ENCODE measurements around the gene CABCOCO1.
"Not testable (repeated sequence)": the region's sequence is repeated elsewhere in the genome, so short reads cannot be mapped to it uniquely, and the experiment has no call there.

Gene CABCOCO1

GRCh38 chr10:61640856-61641255 is 21.9 kb upstream of the CABCOCO1 start:
- no peak for DNase-seq (ENCODE audit: low read depth)

DNA sequence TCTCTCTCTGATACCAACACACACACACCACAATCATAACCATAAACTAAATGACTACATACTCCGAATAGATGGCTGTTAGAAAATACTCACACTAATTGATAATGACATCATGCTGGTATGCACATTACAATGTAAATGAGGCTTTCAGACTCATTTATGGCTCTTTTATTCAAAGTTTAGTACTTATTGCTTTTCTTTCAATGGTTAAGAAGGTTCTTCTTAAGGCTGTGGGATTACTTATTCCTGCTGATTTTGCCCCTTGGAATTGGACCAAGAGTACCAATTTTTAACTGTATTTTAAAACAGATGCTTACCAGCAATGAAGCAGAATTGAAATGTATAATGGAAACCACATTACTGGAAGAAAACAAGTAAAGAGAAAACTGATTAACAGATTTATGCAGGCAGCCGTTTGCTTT is 20.6 kb upstream of the CABCOCO1 start:
- DNase-seq (ENCODE audit: low read depth): no peak
- no peak overlapping the region for H3K4me3 ChIP-seq (ENCODE audit: low read depth, low read length)

More at GRCh38 chr10:61640856-61641255, 21.9 kb upstream of the CABCOCO1 start:
- no peak overlapping the region for H3K4me3 ChIP-seq (ENCODE audit: low read depth, low read length)

GRCh38 chr10:61642676-61643075 is 20.1 kb upstream of the CABCOCO1 start:
- H3K4me3 ChIP-seq (ENCODE audit: low read depth, low read length): no peak overlapping the region
- DNase-seq (ENCODE audit: low read depth): no peak

- peak; percentile 67 for DNase-seq (ENCODE audit: low read depth)
- H3K4me3 ChIP-seq (ENCODE audit: low read depth, low read length): no peak overlapping the region
Measured at GRCh38 chr10:61643316-61643751, 19.4 kb upstream of the CABCOCO1 start.

DNA sequence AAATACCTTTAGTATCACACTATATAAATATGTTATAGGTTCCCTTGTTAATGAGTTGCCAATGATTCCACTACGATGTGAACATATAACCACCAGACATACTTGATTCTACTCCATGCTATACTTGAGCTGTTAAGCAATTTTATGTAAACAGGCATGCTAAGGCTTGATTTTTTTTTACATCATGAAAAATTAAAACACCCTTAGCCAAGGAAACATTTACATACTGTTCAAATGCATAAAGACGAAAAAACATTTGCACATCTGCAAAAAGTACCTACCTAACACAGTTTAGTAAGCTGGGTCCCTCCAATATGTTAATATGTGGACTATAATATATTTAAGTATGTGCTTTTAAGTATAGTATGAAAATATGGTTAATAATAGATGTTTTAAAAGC is 9.0 kb upstream of the CABCOCO1 start:
- DNase-seq (ENCODE audit: low read depth): no peak
- no peak overlapping the region for H3K4me3 ChIP-seq (ENCODE audit: low read depth, low read length)

DNA sequence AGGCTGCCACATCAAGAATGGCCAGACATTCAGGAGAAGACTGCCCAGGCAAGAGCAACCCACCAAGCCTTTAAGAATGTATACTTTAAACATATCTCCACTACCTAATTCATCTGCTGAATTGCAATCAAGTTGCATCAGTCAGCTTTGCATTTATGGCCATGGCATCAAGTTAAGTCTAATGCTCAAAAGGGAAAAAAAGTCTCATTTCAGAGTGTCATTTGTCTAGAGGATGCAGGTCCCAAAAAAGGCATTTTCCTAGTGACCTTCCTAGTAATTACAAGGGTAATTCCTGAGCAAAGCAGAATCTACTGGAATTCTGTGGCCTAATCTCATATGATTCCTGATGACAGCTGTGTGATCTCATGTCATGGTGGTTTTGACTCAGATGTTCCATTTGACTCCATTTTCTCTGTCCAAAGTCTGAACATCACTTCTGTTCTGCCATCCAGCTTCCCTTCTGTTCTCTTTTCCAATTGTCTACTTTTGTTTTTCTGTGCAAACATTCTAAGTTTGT is 7.3 kb upstream of the CABCOCO1 start:
- H3K4me3 ChIP-seq (ENCODE audit: low read depth, low read length): no peak overlapping the region
- DNase-seq (ENCODE audit: low read depth): peak; percentile 19

- DNase-seq (ENCODE audit: low read depth): no peak
- peak overlapping the region; percentile 69 for H3K4me3 ChIP-seq (ENCODE audit: low read depth, low read length)
Measured at GRCh38 chr10:61663466-61663865, 737 bp downstream of the CABCOCO1 start.

DNA sequence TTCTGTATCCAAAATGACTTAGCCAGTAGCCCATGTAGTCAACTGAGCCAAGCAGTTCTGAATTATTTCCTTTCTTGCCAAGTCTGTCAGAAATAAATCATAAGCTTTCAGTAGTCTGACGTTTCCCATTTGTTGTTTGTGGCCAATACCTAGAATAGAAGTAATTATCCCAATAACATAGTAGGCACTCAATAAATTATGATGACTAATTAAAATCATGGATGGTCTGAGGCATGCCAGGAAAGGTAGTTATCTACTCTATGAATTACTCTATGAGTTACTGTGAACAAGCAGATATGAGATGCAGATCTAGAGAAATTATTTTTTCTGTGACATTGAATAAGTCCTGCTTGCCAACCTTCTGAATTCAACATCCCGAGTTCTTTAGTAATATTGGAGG is 2.3 kb downstream of the CABCOCO1 start:
- H3K4me3 ChIP-seq (ENCODE audit: low read depth, low read length): no peak overlapping the region
- DNase-seq (ENCODE audit: low read depth): no peak

DNA sequence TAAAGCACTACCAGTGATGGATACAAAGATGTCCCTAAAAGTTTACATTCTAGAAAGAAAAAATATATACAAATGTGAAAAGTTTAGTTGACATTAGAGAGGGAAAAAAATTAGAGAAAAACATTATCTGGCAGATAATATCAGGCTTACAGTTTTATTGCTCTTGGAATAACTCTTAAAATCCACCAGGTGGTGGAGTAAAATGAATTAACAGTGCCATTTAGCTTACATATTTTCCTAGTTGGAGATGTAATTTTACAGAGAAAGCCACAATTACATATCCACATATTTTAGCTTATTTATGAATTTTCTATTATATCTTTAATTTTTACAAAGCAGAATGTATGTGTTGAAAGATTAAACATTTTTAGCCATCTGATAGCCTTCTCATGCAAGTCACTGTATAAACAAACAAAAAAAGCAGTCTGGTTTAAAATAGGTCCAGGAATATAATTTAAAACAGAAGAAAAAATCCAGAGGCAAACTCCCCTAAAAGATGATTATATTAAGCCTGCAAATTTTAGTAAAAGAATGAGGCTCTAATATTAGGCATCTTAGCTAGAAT is 6.5 kb downstream of the CABCOCO1 start:
- H3K4me3 ChIP-seq (ENCODE audit: low read depth, low read length): no peak overlapping the region
- no peak for DNase-seq (ENCODE audit: low read depth)

DNA sequence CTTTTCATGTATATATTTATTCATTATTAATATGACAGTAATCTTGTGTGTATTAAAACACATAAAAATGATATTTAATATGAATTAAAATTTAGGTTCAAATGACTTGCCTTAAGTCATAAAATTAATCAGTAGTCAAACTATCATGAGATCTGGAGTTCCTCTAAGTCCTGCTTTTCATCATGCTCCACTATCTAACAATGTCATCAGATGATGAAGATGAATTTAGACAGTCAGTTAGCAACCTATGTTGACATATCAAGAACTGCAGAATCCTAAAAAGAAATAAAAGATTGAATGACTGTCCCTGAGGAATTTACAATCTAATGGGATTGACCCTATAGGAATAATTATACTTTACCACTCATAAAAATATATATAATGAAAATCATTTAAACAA is 7.1 kb downstream of the CABCOCO1 start:
- no peak for DNase-seq (ENCODE audit: low read depth)
- H3K4me3 ChIP-seq (ENCODE audit: low read depth, low read length): no peak overlapping the region

- DNase-seq (ENCODE audit: low read depth): no peak
- no peak overlapping the region for H3K4me3 ChIP-seq (ENCODE audit: low read depth, low read length)
Measured at GRCh38 chr10:61673360-61673759, 10.6 kb downstream of the CABCOCO1 start.

DNA sequence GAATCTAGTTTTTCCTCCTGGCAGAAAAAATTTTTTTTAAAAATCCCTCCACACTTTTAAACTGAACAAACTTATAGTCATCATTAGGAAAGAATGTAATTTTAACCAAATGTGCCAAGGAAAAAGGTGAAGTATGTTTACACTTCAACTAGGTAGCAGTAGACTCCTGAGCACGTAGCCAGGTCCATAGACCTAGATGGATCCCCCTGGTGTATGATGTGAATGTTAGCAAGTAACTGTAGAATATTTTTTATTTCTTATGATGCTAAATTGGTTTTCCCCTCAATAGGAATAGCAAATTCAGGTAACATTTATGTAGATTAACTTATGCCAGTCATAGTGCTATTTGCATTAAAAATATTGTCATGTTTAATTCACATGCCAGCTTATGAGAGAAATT is 19.6 kb downstream of the CABCOCO1 start:
- DNase-seq (ENCODE audit: low read depth): no peak
- H3K4me3 ChIP-seq (ENCODE audit: low read depth, low read length): no peak overlapping the region

DNA sequence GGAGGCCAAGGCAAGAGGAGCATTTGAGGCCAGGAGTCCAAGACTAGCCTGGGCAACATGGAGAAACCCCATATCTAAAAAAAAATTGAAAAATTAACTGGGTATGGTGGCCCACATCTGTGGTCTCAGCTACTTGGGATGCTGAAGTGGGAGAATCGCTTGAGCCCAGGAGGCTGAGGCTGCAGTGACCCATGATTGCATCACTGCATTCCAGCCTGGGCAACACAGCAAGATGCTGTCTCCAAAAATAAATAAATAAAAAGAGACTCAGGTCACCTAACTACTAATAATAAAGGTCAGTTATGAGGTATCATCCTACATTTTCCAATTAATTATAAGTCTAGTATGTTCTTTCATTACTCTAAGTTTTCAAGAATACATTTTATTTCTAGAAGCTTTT is 20.6 kb downstream of the CABCOCO1 start:
- DNase-seq (ENCODE audit: low read depth): no peak

DNA sequence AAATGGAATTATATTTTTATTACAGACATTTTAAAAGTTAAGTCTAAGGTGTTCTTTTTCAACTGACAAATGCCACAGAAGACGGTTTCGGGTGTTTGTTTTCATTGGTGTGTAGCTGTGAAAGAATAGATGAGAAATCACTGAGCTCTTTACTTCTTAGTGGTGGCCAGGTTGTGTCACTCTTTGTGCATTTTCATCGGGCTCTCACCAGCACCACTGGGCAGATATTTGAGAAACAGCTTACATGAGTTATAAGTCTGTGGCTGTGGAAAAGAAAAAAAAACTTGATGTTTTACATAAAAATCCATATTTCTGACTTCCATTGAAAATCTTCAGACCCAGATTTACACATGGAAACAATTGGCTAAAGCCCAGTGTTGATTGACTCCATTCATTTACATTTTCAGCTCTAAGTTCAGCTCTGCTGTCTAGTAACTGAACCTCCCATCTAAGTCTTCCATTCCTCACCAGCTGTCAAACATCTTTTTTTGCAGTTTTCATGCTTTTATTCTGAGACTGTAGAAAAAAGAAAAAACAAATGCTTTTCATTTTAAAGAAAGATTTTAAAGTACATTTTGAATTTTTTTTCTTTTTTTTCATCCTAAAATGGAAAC is 22.3 kb downstream of the CABCOCO1 start:
- no peak for DNase-seq (ENCODE audit: low read depth)
- H3K4me3 ChIP-seq (ENCODE audit: low read depth, low read length): no peak overlapping the region

More for the DNA sequence above, 20.6 kb downstream of the CABCOCO1 start:
- H3K4me3 ChIP-seq (ENCODE audit: low read depth, low read length): no peak overlapping the region

DNA sequence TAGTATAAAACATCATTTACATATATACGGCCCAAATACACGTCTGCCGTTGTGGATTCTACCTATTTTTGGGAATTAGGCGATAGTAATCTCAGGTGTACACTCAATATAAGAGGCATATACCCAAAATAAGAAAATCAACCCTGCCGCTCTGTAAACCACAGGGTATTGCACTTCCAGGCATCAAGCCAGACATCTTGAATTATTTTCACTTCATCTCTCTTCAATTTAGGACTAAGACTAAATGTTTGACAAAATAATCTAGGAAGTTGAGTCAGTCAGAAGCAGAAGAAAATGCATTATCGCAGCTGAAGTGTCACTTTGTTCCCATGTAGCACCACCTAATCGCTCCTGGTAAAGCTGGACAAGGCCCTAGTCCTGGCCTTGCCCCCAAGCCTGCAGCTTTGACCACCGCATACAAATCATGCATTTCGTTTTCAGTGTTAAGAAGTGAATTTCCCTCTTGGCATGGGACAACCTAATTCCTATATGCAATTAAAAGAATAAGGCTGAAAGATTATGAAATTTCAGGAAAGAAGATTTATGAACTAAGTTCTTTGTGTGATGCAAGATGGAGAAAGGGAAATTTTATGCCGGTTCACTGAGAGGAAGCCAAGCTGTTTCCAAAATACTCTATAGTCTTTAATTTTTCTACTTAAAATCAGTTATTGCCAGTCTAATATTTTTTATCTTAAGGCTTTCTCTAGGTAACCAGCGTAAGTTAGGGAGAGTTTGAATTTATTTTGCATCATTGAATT is 26.0 kb downstream of the CABCOCO1 start:
- DNase-seq (ENCODE audit: low read depth): no peak
- no peak overlapping the region for H3K4me3 ChIP-seq (ENCODE audit: low read depth, low read length)

DNA sequence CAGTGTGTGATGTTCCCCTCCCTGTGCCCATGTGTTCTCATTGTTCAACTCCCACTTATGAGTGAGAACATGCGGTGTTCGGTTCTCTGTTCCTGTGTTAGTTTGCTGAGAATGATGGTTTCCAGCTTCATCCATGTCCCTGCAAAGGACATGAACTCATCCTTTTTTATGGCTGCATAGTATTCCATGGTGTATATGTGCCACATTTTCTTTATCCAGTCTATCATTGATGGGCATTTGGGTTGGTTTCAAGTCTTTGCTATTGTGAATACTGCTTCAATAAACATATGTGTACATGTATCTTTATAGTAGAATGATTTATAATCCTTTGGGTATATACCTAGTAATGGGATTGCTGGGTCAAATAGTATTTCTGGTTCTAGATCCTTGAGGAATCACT is 28.9 kb downstream of the CABCOCO1 start:
- not testable (repeated sequence) for H3K4me3 ChIP-seq (ENCODE audit: low read depth, low read length); DNase-seq (ENCODE audit: low read depth)

- H3K4me3 ChIP-seq (ENCODE audit: low read depth, low read length): no peak overlapping the region
- no peak for DNase-seq (ENCODE audit: low read depth)
Measured at GRCh38 chr10:61692447-61693010, 29.8 kb downstream of the CABCOCO1 start.

DNA sequence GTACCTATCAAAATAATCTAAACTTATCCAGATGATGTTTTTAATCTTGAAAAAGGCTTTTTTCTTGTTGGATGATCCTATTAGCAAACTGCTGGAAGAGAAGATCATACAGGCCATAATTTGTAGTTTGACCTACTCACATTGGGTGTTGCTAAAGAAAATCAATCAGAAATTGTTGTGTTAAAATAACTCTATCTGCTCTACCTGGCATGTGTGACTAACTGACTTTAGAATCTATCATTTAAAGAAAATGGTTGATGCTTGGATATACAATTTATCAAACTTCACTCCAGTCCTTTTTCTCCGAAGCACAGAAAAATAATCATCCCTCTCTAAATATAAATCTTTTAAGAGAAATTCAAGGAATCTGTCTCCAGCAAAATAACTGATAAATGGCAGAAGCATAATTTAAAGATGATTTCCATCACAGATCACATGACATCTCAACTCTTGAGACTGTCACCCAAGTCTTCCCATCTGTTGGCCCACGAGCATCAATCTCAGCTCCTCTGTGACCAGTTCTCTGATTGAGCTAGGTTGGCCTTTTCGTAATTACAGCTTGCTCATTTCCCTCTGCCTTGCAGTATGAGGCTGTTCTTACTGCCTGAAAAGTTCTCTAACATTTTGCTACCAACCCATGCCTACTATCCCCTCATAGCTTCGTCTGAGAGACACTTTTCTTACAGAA is 36.4 kb downstream of the CABCOCO1 start:
- no peak for DNase-seq (ENCODE audit: low read depth)
- no peak overlapping the region for H3K4me3 ChIP-seq (ENCODE audit: low read depth, low read length)

GRCh38 chr10:61701055-61701705 is 38.5 kb downstream of the CABCOCO1 start:
- no peak for DNase-seq (ENCODE audit: low read depth)
- H3K4me3 ChIP-seq (ENCODE audit: low read depth, low read length): no peak overlapping the region

Data from skeletal muscle cell (primary cell).